IMR-90 (cell line): Measurements from ENCODE around the gene B3GAT2. TPM values are rescaled to one million over a fixed set of nuclear protein-coding genes. Genes with fewer than 3 reads are reported as not detected.

Experiments
- ATAC-seq: fragments of 200-7000 bp; cut with Tn5 transposase; 2 replicates; pipeline ENCODE4 v1.9.1; 2020; ENCODE audit warnings: low read depth, mild to moderate bottlenecking, moderate library complexity
- BruUV-seq: library from RNA; stranded (reverse); fragments of 400-500 nt; replicated peaks from 2 replicates; lab custom pipeline; 2021; lab: Mats Ljungman, UMichigan
- CTCF ChIA-PET: fragments of 300-600 bp; formaldehyde crosslinking; extraction: SDS; loops from one replicate; lab custom pipeline; 2021; ENCODE audit warnings: antibody characterized with exemption; lab: Yijun Ruan, JAX
- POLR2A ChIA-PET: fragments of 300-600 bp; sonication (Branson Sonifier 250); formaldehyde crosslinking; loops from one replicate; lab custom pipeline; 2022; ENCODE audit warnings: antibody characterized with exemption; ENCODE audit not compliant: unreplicated experiment; lab: Charles Lee
- DNase-seq: peaks from one replicate; pipeline ENCODE4 v3.0.0; 2013
- H2AFZ ChIP-seq: replicated peaks from 2 replicates; pipeline ENCODE3; 2013; ENCODE audit warnings: low read length, mild to moderate bottlenecking; ENCODE audit not compliant: poor library complexity
- H2AK5ac ChIP-seq: 2 replicates; pipeline ENCODE4 v1.6.1; 2013; ENCODE audit warnings: low read depth, low read length, inconsistent platforms
- H2AK9ac ChIP-seq: replicated peaks from 2 replicates; pipeline ENCODE3; 2013; ENCODE audit warnings: mild to moderate bottlenecking, low read depth, low read length, moderate library complexity; ENCODE audit not compliant: poor library complexity
- H2BK120ac ChIP-seq: 2 replicates; pipeline ENCODE4 v1.6.1; 2013; ENCODE audit warnings: low read depth, low read length, inconsistent platforms
- H2BK15ac ChIP-seq: 3 replicates; pipeline ENCODE4 v1.6.1; 2013; ENCODE audit warnings: low read depth, low read length, inconsistent platforms
- H2BK20ac ChIP-seq: 2 replicates; pipeline ENCODE4 v1.6.1; 2013; ENCODE audit warnings: low read depth, mild to moderate bottlenecking, inconsistent platforms, low read length, moderate library complexity
- H2BK5ac ChIP-seq: 2 replicates; pipeline ENCODE4 v1.6.1; 2013; ENCODE audit warnings: mild to moderate bottlenecking, low read depth, low read length, inconsistent platforms; ENCODE audit not compliant: poor library complexity, severe bottlenecking
- H3K14ac ChIP-seq: replicated peaks from 2 replicates; pipeline ENCODE4 v1.6.1; 2013; ENCODE audit warnings: low read depth, low read length, inconsistent platforms
- H3K18ac ChIP-seq: 2 replicates; pipeline ENCODE4 v1.6.1; 2013; ENCODE audit warnings: low read depth, low read length, control low read depth
- H3K23ac ChIP-seq: 2 replicates; pipeline ENCODE4 v1.6.1; 2013; ENCODE audit warnings: low read depth, low read length, inconsistent platforms
- H3K27ac ChIP-seq: 2 replicates; pipeline ENCODE4 v1.5.1; 2013; ENCODE audit warnings: mild to moderate bottlenecking, control low read depth, low read length; ENCODE audit not compliant: insufficient read depth
- H3K27me3 ChIP-seq: 2 replicates; pipeline ENCODE4 v1.6.1; 2013; ENCODE audit warnings: low read length; ENCODE audit not compliant: control insufficient read depth, insufficient read depth
- H3K36me3 ChIP-seq: 2 replicates; pipeline ENCODE4 v1.6.1; 2013; ENCODE audit warnings: low read length, mixed read lengths; ENCODE audit not compliant: control insufficient read depth, insufficient read depth
- H3K4ac ChIP-seq: 2 replicates; pipeline ENCODE4 v1.6.1; 2013; ENCODE audit warnings: low read depth, low read length, inconsistent platforms
- H3K4me1 ChIP-seq: 2 replicates; pipeline ENCODE4 v1.6.1; 2013; ENCODE audit warnings: low read length, mixed read lengths; ENCODE audit not compliant: control insufficient read depth, insufficient read depth
- H3K4me2 ChIP-seq: 2 replicates; pipeline ENCODE4 v1.6.1; 2013; ENCODE audit warnings: low read depth, mild to moderate bottlenecking, control low read depth, low read length, moderate library complexity
- H3K4me3 ChIP-seq: 2 replicates; pipeline ENCODE4 v1.5.1; 2013; ENCODE audit warnings: low read depth, mild to moderate bottlenecking, control low read depth, low read length, moderate library complexity; ENCODE audit not compliant: insufficient read depth
- H3K56ac ChIP-seq: 2 replicates; pipeline ENCODE4 v1.6.1; 2013; ENCODE audit warnings: low read length, inconsistent platforms; ENCODE audit not compliant: insufficient read depth; ENCODE audit errors: extremely low read depth
- H3K79me1 ChIP-seq, 2 experiments: 2 replicates each; pipeline ENCODE4 v1.6.1; 2013; ENCODE audit warnings: low read length in 2 of 2, inconsistent platforms in 1 of 2, low read depth in 1 of 2
- H3K9ac ChIP-seq: 2 replicates; pipeline ENCODE4 v1.6.1; 2013; ENCODE audit warnings: low read depth, low read length, control low read depth
- H3K9me1 ChIP-seq: 2 replicates; pipeline ENCODE4 v1.6.1; 2013; ENCODE audit warnings: low read length, inconsistent platforms; ENCODE audit not compliant: insufficient read depth
- H3K9me3 ChIP-seq: 2 replicates; pipeline ENCODE4 v1.6.1; 2013; ENCODE audit warnings: low read length; ENCODE audit not compliant: control insufficient read depth, insufficient read depth
- H4K20me1 ChIP-seq: 2 replicates; pipeline ENCODE4 v1.6.1; 2013; ENCODE audit warnings: low read length, inconsistent platforms; ENCODE audit not compliant: insufficient read depth
- H4K5ac ChIP-seq: 2 replicates; pipeline ENCODE4 v1.6.1; 2013; ENCODE audit warnings: mild to moderate bottlenecking, low read depth, low read length, control low read depth
- H4K8ac ChIP-seq, 2 experiments: 2 replicates each; pipeline ENCODE4 v1.6.1; 2013; ENCODE audit warnings: low read depth in 2 of 2, low read length in 2 of 2, control low read depth in 1 of 2, inconsistent platforms in 1 of 2
- H4K91ac ChIP-seq: 2 replicates; pipeline ENCODE4 v1.6.1; 2013; ENCODE audit warnings: low read depth, low read length, inconsistent platforms; ENCODE audit not compliant: insufficient read depth
- CHD1 ChIP-seq: IDR thresholded peaks from 2 replicates; pipeline ENCODE4 v1.6.1; 2012; ENCODE audit warnings: low read depth, low read length, improper control_type of control experiment
- CTCF ChIP-seq: conservative IDR thresholded peaks from 2 replicates; pipeline ENCODE4 v1.5.1; 2012; ENCODE audit warnings: mild to moderate bottlenecking, low read depth, low read length, improper control_type of control experiment
- ELK1 ChIP-seq: fragments of 150-350 bp; IDR thresholded peaks from 2 replicates; pipeline ENCODE4 v1.6.1; 2016; ENCODE audit warnings: low read depth, mild to moderate bottlenecking, low read length, moderate library complexity, borderline replicate concordance
- MAZ ChIP-seq: IDR thresholded peaks from 2 replicates; pipeline ENCODE4 v1.6.1; 2012; ENCODE audit warnings: low read depth, mild to moderate bottlenecking, low read length, improper control_type of control experiment, moderate library complexity, borderline replicate concordance
- MXI1 ChIP-seq: IDR thresholded peaks from 2 replicates; pipeline ENCODE4 v1.6.1; 2012; ENCODE audit warnings: low read depth, mild to moderate bottlenecking, low read length, moderate library complexity, borderline replicate concordance
- NFE2L2 ChIP-seq: fragments of 150-350 bp; IDR thresholded peaks from 2 replicates; pipeline ENCODE4 v1.6.1; 2016; ENCODE audit warnings: low read depth, mild to moderate bottlenecking, low read length
- SMC3 ChIP-seq: fragments of 150-350 bp; IDR thresholded peaks from 2 replicates; pipeline ENCODE4 v1.6.1; 2016; ENCODE audit warnings: low read depth, mild to moderate bottlenecking, antibody characterized with exemption, low read length, moderate library complexity
- USF2 ChIP-seq: fragments of 150-350 bp; IDR thresholded peaks from 2 replicates; pipeline ENCODE4 v1.6.1; 2017; ENCODE audit warnings: mild to moderate bottlenecking, antibody characterized with exemption, low read length, low read depth
- WGBS, 2 experiments: methylation state at CpG; one replicate each; pipeline versions ENCODE4 v1.1.5 to v1.1.7; 2013; ENCODE audit warnings: missing lambda C conversion rate in 2 of 2; ENCODE audit not compliant: insufficient read length in 1 of 2; ENCODE audit errors: extremely low coverage in 2 of 2; 5-methylcytosine and 5-hydroxymethylcytosine counted together
- dilution Hi-C: fragments of 300-500 bp; cut with HindIII; formaldehyde crosslinking; loops from one replicate; pipeline ENCODE4 v1.14.3; 2018; ENCODE audit warnings: low sequenced_read_pairs; ENCODE audit not compliant: unreplicated experiment
- in situ Hi-C: fragments of 300-500 bp; cut with MboI; formaldehyde crosslinking; loops from 3 replicates; pipeline ENCODE4 v1.14.3; 2019; ENCODE audit warnings: low sequenced_read_pairs, inconsistent platforms, mixed read lengths
- intact Hi-C: fragments of 100-400 bp; cut with micrococcal nuclease; formaldehyde crosslinking; loops from 2 replicates; pipeline ENCODE4 v1.10.0; 2022
- polyA plus RNA-seq, 3 experiments: library from polyadenylated mRNA; depleted of rRNA; stranded (reverse); fragments of >200 nt; gene quantifications; 2 replicates each; pipeline ENCODE4 v1.2.3, GENCODE V29; 2012; ENCODE audit warnings: low replicate concordance in 1 of 3
- total RNA-seq: library from RNA; depleted of rRNA; stranded (reverse); fragments of >200 nt; gene quantifications from 2 replicates; pipeline ENCODE4 v1.2.3, GENCODE V29; 2012

B3GAT2 gene
- total and polyA plus RNA-seq, 2 of the 4 experiments (the other 2 are of a cell fraction) = 0.02 TPM; not detected in 1

- TF ChIP-seq NFE2L2 = no peak
- no peak for TF ChIP-seq SMC3
- TF ChIP-seq MAZ = no peak
- TF ChIP-seq CTCF = no peak
- no peak for TF ChIP-seq USF2
- no peak for TF ChIP-seq CHD1
- TF ChIP-seq ELK1 = no peak
- no peak for TF ChIP-seq MXI1
- Histone ChIP-seq H3K9ac (no peak overlapping the region), H2BK120ac (no peak overlapping the region), H3K9me1 (peaks cover 5% of the 10 kb centered on the region; the same call in 1 of the 2 replicates), H4K20me1 (no peaks in the 10 kb centered on the region), H3K18ac (no peak overlapping the region), H3K4me2 (no peak overlapping the region), H3K4me3 (no peak overlapping the region), H2AK5ac (no peak overlapping the region), H3K27ac (no peak overlapping the region), H3K4ac (no peak overlapping the region), H4K5ac (no peak overlapping the region), H3K23ac (no peak overlapping the region), H2AFZ (no peak overlapping the region), H3K4me1 (peaks cover 5% of the 10 kb centered on the region), H3K56ac (no peak overlapping the region), H3K79me1 (peaks cover 0 to 3% of the 10 kb centered on the region in 2 experiments; a peak in 3 of 4 replicates), H4K91ac (no peak overlapping the region), H3K27me3 (no peaks in the 10 kb centered on the region), H4K8ac (no peak overlapping the region), H3K9me3 (no peaks in the 10 kb centered on the region), H3K14ac (no peak overlapping the region), H2BK15ac (no peak overlapping the region), H3K36me3 (no peaks in the 10 kb centered on the region), H2BK20ac (no peak overlapping the region), H2AK9ac (no peak overlapping the region), H2BK5ac (no peak overlapping the region)
- intact Hi-C loops = no loop called here
- ChIA-PET POLR2A (interaction anchor here (0.6 kb wide), 1 partner anchor 136 kb away, joined by 6 read pairs; no protein-coding TSS in a partner anchor), CTCF (no interaction called here)
- no CpG with 5 or more reads among the region's 8 CpGs for WGBS, 2 experiments
- no peak for ATAC-seq
- dilution Hi-C loops = no loop called here
- no peak for DNase-seq
- BruUV-seq = no TSS peak
- in situ Hi-C loops = no loop called here
These were observed 115.7 kb downstream of the B3GAT2 start for GRCh38 chr6:70841112-70841511.
